Measurements from ENCODE around the gene FLT1.

DNA sequence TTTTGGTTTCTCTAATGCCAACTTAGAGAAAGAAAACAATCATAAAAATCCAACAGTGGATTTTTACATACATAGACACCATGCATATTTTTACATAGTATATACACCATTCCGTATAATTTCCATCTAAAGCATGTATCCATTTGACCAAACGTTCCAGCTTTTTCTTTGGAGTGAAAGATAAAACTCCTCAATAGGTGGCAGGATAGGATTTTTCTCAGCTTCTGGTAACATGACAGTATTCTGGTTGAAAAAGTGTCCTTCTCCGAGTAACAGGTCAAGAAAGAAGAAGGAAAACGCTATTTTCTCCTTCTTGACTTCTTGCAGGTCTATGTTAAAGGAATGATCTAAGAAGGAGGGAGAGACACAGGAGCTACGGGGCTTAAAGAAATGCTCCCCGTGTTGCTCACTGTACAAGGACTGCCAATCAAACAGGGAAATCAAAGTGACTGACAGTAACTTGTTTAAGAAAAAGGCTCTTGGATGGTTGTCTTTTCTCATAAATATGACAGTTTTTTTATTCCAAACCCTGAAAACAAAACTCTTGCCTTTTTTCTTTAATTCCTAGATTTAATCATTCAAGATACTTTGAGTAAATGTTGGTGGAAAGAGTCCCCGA, 11.5 kb downstream of the FLT1 start:
- TF ChIP-seq, protein P1, sequence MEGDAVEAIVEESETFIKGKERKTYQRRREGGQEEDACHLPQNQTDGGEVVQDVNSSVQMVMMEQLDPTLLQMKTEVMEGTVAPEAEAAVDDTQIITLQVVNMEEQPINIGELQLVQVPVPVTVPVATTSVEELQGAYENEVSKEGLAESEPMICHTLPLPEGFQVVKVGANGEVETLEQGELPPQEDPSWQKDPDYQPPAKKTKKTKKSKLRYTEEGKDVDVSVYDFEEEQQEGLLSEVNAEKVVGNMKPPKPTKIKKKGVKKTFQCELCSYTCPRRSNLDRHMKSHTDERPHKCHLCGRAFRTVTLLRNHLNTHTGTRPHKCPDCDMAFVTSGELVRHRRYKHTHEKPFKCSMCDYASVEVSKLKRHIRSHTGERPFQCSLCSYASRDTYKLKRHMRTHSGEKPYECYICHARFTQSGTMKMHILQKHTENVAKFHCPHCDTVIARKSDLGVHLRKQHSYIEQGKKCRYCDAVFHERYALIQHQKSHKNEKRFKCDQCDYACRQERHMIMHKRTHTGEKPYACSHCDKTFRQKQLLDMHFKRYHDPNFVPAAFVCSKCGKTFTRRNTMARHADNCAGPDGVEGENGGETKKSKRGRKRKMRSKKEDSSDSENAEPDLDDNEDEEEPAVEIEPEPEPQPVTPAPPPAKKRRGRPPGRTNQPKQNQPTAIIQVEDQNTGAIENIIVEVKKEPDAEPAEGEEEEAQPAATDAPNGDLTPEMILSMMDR (IDR thresholded peaks at IDR 0.05; ENCODE audit: low read depth, low read length, poor library complexity, severe bottlenecking) = no peak
- TF ChIP-seq EZH2phosphoT487 (IDR thresholded peaks at IDR 0.05; ENCODE audit: borderline replicate concordance, low read length) = no peak

All from DOHH2 (cell line).